Activated CD4-positive, alpha-beta T cell treated with anti-CD3 and anti-CD28 coated beads, Interleukin-2, Interleukin-6, amounts not matched to agents 100 ng/mL and 50 ng/mL, durations not matched to agents 16 hours and 8 hours (primary cell): ENCODE data around the gene LIX1L.
A peak's percentile ranks its signal among the peaks of the same experiment; 100 is the strongest.

Experiments used
- DNase-seq: peaks from one replicate; pipeline ENCODE4 v3.0.0-alpha.2; 2020

The LIX1L gene

DNA sequence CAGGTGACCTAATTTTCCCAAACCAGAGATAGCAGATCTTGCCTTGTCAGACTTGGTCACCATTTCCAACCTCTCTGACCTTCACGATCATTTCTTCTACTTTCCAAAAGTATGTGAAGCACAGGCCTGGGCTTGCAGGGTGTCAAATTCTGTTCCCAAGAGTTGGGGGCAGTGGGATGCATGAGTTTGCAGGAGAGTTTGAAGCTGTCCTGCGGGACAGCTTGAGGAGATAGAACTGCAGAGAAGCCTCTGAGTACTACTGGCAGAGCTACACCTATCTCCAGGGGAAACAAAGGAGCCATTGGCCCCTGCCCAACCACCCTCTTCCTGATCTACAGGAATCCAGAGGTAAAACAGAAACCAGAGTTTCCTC, 27.3 kb upstream of the LIX1L start:
- no peak for DNase-seq

- peak; percentile 42 for DNase-seq
Measured at GRCh38 chr1:145983960-145984830, 26.4 kb upstream of the LIX1L start.

DNA sequence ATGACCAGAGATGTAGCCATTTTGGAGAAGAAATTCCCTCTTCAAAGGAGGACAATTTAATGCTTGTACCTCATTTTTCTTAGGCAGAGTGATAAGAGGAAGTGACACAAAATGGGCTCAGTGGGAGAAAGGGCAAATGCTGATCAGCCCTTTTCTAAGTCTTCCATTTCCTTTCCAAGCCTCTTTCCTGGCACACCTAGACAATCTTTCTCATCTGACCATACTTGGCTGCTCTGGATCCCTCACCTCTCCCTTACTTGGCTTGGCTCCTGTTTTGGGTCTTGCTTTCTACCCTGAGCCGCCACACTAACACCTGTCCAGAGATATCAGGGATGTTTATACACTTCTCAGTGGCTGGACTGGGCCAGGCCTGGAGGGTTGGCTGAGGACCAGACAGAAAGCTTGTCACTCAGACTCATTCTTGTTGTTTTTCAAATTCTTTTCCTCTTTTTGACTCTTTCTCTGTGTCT, 25.4 kb upstream of the LIX1L start:
- DNase-seq = no peak

GRCh38 chr1:145982010-145982723, 24.4 kb upstream of the LIX1L start:
- no peak for DNase-seq

GRCh38 chr1:145980457-145980994, 22.7 kb upstream of the LIX1L start:
- DNase-seq = no peak

GRCh38 chr1:145979746-145980456, 22.1 kb upstream of the LIX1L start:
- peak; percentile 55 for DNase-seq

DNA sequence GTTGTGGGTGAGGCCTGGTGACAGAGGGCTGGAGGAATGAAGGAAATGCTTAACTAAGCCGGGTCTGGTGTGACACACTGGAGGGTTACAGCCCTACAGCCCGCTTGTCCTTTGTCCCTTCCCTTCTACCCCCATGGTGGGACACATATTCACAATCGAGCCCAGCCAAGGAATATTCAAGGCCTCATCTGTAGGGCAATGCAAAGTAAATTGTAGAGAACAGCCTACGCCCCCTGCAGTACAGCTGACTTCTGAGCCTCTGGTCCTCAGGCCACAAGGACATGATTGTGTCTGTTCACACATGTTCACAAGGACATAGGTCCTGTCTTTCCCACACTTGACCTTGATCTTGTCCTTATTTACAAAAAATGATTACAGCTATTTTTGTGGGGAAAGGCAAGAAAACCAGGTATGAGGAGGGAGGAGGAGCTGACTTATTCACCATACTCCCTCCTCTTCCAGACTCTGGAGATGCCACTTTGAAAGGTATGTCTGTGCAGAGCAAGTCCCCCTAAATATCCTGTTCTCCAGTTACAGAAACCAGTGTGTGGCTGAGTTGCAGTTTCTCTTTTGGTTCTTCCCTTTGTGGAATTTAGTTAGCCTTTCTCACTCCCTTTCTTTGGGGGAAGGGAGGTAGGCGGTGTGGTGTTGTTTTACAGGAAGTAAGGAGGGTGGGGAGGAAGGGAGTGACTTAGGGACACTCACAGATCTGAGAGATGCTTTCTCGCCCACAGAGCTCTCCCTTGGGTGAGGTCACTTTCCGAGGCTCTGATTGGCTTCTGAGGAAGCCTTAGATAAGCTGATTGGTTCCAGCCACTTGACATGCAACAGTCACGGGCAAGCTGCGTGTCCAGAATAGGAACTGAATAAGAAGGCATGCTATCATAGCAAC, 21.3 kb upstream of the LIX1L start:
- peak; percentile 95 for DNase-seq

GRCh38 chr1:145978471-145978853, 20.6 kb upstream of the LIX1L start:
- no peak for DNase-seq

GRCh38 chr1:145977486-145978470, 20.0 kb upstream of the LIX1L start:
- peak; percentile 87 for DNase-seq

DNA sequence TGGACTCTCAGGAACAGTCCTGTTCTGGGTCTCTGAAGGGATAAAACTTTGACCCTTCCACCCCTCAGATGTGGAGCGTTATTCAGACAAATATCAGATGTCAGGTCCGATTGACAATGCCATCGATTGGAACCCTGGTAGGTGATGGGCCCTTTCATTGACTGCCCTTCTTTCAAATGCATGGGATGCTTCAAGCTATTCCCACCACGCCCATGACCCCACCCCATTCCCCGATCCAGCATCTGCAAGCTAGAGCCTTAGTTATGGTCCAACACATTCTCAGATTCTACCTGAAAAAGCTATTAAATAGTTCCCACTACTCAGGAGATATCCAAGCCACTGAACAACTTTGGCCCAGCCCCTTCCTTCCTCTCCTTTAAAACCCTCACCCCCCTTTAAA, 19.2 kb upstream of the LIX1L start:
- DNase-seq = no peak

GRCh38 chr1:145975216-145975615, 17.4 kb upstream of the LIX1L start:
- DNase-seq = no peak

GRCh38 chr1:145974721-145975120, 16.9 kb upstream of the LIX1L start:
- no peak for DNase-seq

GRCh38 chr1:145972580-145972979, 14.8 kb upstream of the LIX1L start:
- no peak for DNase-seq

DNA sequence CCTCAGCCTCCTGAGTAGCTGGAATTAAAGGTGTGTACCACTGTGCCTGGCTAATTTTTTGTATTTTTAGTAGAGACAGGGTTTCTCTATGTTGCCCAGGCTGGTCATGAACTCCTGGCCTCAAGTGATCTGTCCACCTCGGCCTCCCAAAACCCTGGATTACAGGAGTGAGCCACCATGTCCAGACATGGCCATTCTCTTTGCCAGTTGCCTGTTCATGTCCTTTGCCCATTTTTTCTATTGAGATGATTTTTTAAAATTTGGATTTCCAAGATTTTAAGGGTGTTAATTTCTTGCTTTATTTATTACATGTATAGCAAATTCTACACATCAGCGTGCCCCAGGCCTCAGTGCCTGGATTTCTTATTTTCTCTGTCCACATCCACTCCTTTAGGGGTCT, 9.5 kb upstream of the LIX1L start:
- DNase-seq = no peak

GRCh38 chr1:145965119-145965744, 7.4 kb upstream of the LIX1L start:
- DNase-seq = no peak

DNA sequence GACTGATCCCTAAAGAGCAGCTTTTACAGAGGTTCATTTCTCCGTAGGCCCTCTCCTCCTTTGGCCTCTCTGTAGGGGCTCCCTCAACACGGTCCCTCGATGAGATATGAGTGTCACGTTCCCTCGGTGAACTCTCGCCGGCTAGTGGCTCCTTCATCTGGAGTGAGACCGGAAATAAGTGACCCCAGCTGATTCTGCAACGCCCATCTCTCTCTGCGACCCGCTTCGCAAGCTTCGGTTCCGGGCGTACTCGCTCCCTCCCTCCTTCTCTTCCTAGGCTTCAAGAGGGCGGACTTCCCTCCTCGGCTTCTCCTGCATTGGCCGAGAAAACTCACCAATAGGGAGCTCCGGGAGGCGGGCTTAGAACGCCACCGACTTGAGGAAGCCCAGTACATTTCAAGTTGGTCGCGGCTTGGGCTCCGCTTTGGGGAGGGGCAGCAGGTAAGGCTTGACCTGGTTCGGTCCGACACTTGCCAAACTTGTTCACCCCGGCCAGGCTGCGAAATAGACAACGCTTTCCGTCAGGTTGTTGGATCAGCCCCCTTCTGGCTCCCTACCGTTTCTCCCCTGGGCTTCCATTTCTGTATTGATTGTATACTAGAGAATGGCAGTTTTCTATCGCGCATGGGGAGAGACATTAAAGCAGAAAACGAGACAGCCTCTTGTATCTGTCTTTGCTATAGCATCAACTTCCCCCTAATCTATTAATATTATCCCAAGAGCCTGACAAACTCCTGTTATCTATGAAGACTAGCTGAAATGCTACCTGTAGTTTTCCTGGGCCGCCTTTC, 6.7 kb upstream of the LIX1L start, which contains the start of the genes ANKRD34A and POLR3GL:
Gene ANKRD34A, minus strand, starts transcription at position 248 of the 791 bp plus-strand sequence. CDS start 2,816 bp downstream, outside the sequence.
Gene POLR3GL, plus strand, starts transcription at position 363 of the 791 bp plus-strand sequence. CDS start 10,176 bp downstream, outside the sequence.
- peak; percentile 98 for DNase-seq

- DNase-seq = no peak
Measured at GRCh38 chr1:145963265-145964019, 5.6 kb upstream of the LIX1L start.
